Stimulated activated CD4-positive, alpha-beta T cell treated with anti-CD3 and anti-CD28 coated beads, Interleukin-2, amount 100 ng/mL, for 48 hours (primary cell): ENCODE data around the gene RFX2.
"Not testable (repeated sequence)": the region's sequence is repeated elsewhere in the genome, so short reads cannot be mapped to it uniquely, and the experiment has no call there.

Experiments used
- DNase-seq, 2 donors: peaks; one replicate each; pipeline ENCODE4 v3.0.0-alpha.2; 2020

Gene RFX2

GRCh38 chr19:6007866-6008265 lies 102.4 kb downstream of the RFX2 start:
- DNase-seq = no peak

DNA sequence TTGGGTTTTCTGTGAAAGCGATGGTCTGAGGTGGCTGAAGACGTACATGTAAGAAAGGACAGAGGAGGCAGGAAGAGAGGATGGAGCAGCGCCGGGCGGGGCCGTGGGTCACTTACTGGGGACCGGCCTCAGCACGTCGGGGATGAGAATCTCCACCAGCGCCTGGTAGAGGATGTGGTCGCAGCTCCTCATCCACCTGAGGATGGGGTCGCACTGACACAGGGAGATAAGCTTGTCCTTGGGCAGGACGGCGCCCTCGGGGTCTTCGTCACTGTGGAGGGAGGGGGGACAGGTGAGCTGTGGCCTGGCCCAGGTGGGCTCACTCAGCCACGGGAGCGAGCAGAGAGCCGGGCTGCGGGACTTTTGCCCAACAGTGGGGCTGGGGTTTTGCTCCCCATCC lies 103.4 kb downstream of the RFX2 start:
- DNase-seq = no peak

DNA sequence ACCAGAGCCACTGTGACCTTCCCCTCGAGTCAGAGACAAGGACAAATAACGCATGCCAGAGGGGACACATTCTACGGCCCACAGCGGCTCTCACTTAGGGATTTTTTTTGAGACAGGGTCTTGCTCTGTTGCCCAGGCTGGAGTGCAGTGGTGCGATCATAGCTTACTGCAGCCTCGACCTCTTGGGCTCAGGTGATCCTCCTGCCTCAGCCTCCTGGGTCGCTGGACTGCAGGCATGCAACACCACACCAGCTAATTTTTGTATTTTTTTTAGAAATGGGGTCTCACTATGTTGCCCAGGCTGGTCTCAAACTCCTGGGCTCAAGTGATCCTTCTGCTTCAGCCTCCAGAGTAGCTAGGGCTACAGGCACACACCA lies 104.2 kb downstream of the RFX2 start:
- DNase-seq = not testable (repeated sequence)

DNA sequence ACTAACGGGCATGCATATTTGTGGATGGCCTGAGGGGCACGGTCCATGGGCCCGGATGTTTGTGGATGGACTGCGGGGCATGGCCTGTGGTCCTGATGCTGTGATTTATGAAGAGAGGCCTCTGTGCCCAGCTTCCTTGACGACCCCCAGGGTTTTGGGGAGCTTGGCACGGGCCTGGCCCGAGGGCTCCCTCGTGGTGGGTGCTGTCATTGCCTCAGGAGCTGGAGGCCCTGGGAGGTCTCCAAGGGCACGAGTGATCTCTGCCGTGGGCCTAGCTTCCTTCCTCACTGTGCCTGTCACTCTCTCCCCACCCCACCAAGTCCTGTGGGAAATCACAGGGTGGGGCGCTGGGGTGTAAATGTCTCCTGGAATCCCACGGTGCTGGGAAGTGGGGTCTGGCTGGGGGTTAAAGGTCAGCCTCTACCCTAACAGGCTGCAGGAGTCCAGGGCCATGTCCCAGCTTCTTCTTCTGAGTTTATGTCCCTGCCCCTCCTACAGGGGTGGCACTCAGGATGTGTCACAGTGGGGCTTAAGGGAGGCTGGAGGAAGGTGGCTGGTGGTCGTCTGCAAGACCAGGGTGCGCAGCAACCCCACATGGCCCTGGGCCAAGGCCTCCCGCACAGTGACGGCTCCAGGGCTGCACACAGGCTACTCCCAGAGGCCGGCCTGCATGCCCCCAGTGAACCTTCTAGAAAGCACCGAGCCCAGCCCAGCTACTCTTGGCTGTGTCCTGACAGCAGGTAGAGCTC lies 104.8 kb downstream of the RFX2 start:
- DNase-seq = no peak

GRCh38 chr19:6003976-6004375 lies 106.3 kb downstream of the RFX2 start:
- no peak for DNase-seq

DNA sequence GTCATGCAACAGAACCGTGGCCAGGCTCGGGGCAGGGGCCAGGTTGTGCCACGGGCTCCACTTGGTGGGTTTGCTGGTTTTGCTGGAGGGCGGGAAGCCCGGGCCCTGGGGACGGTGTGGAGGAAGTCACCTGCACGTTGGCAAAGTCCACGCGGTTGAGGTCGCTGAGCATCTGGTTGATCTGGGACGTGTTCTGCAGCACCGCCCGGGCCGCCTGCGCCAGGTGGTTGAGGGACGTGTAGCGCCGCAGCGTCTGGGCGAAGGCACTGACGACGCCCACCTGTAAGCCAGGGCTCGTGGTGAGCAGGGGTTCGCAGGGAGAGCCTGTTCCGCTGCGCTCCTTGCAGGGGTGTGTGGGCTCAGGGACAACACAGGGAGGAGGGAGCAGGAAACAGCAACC lies 107.7 kb downstream of the RFX2 start:
- no peak for DNase-seq

- no peak for DNase-seq
These were observed 110.0 kb downstream of the RFX2 start for GRCh38 chr19:6000228-6000847.

GRCh38 chr19:5999693-6000092 lies 110.6 kb downstream of the RFX2 start:
- no peak for DNase-seq

DNA sequence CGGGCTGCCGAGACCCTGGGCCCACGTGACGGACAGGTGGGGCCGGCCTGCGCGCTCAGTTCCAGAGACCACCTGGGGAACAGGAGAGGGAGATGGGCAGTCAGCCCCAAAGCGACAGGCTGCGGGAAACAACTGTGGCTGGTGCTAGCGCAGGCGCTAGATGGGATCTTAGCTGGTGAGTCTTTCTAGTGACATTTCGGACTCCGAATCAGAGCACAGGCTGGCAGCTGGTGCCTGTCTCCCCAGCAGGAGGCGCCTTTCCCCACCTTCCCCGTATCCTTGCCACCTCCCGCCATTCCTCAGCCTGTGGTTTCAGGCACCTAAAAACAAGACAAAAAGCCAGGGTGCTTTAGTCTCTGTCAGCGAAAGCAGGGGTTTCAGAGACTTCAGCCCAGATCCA lies 112.9 kb downstream of the RFX2 start:
- no peak for DNase-seq

DNA sequence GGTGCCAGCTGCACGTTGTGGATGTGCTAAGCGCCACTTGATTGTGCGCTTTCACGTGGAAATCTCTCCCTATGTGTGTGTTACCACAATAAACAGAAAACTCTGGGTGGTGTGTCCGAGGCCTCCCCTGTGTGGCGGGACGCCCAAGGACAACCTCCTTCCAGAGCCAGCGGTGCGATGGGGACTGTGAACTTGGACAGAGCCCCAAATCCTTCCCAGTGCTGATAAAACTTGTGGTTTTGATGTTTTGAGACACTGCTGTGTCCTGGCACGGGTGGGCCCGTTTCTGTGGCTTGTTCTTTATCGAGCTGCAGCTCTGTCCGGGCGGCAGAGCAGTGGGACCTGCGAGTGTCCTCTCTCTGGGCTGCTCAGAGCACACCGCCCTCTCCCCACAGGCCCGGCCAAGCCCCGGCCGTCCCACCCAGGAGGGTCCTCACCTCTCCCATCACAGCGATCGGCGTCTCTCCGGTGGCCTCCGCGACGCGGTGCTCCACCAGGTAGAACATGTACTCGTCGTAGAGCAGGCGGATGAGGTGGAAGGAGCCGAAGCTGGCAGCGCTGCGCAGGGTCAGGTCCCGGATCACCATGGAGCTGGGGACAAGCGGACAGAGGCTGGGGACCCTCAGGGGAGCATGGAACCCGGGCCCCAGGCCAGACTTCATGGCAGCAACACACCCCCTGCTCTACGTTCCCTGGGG lies 113.5 kb downstream of the RFX2 start:
- no peak for DNase-seq

GRCh38 chr19:5996102-5996501 lies 114.2 kb downstream of the RFX2 start:
- DNase-seq = no peak

DNA sequence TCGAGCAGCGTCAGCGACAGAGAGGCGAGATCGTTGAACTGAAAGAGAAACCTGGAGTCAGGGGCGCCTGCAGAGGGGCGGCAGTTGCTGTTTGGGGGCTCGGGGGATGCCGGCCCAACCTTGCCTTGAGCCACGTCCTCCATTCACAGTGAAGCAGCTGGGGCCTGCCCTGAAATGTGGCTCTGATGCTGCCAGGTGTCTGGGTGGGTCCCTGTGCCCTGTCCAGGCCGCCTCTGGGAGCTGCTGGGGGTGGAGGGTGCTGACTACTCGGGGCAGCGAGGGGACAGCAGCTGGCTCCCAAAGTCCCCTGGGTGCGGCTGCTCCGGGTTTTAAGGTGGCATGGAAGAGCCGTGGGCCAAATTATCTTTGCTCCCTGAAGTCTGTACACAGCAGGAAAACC lies 114.7 kb downstream of the RFX2 start:
- DNase-seq = no peak

GRCh38 chr19:5994405-5995165 lies 115.7 kb downstream of the RFX2 start:
- DNase-seq = no peak

DNA sequence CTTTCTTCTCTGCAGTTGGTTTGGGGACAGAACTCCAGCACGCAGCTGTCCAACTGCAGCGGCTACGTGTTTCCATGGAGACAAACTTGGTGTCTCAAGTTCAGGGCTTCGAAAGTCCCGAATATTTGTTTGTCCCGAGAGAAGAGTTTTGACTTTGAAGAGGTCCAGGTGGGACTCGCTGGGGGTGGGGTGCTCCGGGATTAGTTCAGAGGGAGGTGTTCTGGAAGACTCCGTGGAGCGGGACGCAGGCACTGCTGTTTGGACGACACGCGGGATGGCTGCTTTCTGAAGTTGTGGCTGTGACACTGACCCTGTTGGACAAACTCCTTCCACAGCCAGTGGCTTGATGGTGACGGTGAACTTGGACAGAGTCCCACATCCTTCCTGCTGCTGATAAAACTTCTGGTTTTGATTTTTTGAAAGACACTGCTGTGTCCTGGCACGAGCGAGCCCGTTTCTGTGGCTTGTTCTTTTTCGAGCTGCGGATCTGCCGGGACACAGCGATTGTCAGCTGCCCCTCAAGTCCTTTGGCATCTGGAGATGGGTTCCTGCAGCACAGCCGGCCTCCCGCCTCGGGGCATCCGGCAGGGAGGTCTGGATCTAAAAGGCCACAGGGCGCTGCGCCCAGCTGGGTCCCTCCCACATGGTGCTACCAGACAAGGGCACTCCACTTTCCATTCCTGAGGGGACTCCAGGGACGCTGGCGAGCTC lies 116.5 kb downstream of the RFX2 start:
- DNase-seq = no peak

- no peak for DNase-seq
These were observed 117.1 kb downstream of the RFX2 start for GRCh38 chr19:5993201-5993600.

DNA sequence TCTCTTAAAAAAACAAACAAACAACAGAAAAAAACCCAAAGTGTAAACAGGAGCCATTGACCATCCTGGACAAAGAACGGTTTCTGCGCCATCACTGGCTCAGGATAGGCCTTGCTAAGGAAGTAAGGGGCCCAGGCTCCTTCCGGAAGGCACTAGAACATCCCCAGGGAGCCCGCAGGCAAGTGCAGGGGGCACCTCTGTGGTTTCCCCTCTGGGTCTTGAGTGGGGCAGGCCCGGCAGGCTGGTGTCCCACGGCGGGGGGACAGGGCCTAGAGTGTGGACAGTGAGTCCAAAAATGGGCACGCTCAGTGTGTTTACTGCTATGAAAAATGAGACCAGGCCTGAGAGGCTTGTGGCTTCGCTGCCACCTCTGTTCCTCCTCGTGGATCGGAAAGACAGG lies 117.5 kb downstream of the RFX2 start:
- no peak for DNase-seq

DNA sequence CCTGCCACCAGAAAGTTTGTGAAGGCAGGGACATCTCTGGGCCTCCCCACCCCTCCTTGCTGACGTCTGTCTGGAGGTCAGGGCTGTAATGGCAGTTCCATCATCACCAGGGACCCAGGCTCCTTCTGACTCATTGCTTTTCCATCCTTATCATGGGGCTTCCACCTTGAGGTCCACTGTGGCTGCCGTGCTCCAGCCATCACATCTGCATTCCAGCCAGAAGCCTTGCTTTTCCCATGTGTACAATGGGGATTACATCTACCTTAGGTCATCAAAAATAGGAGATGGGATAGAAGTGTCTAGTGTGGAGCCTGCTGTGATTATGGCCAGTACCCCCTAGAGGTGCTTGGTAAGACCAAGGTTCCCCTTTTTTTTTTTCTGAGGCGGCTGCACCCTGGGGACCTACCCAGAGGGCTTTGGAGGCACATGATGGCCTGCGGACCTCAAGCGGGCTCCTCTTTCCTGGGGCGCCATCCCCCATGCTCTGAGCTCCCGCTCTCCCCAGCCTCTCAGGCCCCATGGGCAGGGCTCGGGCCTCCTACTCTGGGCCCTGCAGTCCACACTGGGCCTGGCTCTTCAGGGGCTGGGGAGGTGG lies 119.0 kb downstream of the RFX2 start:
- DNase-seq = no peak

- no peak for DNase-seq
These were observed 120.0 kb downstream of the RFX2 start for GRCh38 chr19:5990289-5990797.

- no peak for DNase-seq
These were observed 120.8 kb downstream of the RFX2 start for GRCh38 chr19:5989388-5990074.

DNA sequence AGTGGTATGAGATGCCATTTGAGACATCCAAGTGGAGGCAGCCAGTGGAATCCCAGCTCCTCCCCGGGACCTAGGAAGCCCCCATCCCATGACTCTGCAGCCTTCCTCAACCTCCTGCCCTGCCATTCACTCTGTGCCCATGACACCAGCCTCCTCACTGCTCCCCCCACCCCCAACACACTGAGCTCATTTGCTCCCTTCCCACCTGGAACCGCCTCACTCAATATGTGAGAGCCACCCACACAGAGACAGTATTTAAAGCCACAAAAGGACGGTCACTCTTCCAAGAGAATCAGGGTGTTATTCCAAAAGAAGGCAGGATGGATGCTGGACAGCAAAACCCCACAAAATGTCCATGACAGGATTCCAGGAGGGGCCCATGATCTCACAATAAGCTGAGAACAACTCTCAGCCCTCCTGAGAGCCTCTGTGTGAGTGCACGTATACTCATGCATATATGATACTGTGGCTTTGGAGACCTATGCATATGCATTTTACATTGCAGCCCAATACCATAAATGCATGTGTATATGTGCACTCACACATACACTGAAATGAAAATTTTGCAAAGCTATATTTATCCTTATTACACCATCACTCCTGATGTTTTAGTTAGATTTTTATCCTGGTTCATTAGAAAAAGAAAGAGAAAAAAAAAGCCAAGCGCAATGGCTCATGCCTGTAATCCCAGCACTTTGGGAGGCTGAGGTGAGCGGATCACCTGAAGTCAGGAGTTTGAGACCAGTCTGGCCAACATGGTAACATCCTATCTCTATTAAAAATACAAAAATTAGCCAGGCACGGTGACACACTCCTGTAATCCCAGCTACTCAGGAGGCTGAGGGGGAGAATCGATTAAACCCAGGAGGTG lies 121.5 kb downstream of the RFX2 start:
- DNase-seq = no peak
